Sigmoid colon (tissue), 4 donors: ENCODE data around the gene CTNNA2.

Experiments
- CTCF ChIP-seq, 4 experiments: fragments of 450-650 bp in 3 of 4; fragments of 200-600 bp in 1 of 4; IDR thresholded peaks; one replicate each; pipeline ENCODE4 v1.5.1; 2016 to 2019; ENCODE audit warnings: antibody characterized with exemption in 4 of 4, mild to moderate bottlenecking in 3 of 4, moderate library complexity in 2 of 4
- EP300 ChIP-seq, 4 donors: sonication (generic); formaldehyde crosslinking; IDR thresholded peaks; one replicate each; pipeline ENCODE4 v1.6.1; 2017; ENCODE audit warnings: antibody characterized with exemption in 4 of 4
- POLR2A ChIP-seq, 2 donors: fragments of 450-650 bp; IDR thresholded peaks; one replicate each; pipeline ENCODE4 v1.6.1; 2016; ENCODE audit warnings: antibody characterized with exemption in 2 of 2, mild to moderate bottlenecking in 2 of 2, moderate library complexity in 2 of 2
- POLR2AphosphoS5 ChIP-seq, 4 donors: sonication (generic); formaldehyde crosslinking; IDR thresholded peaks; one replicate each; pipeline ENCODE4 v1.6.1; 2017; ENCODE audit warnings: antibody characterized with exemption in 4 of 4

- no peak for TF ChIP-seq POLR2A (IDR thresholded peaks at IDR 0.05)
- no peak for TF ChIP-seq CTCF (IDR thresholded peaks at IDR 0.05)
- no peak for TF ChIP-seq POLR2AphosphoS5 (IDR thresholded peaks at IDR 0.05)
- TF ChIP-seq EP300 (IDR thresholded peaks at IDR 0.05): no peak
Measured at GRCh38 chr2:80519121-80519643, 1006.3 kb downstream of the CTNNA2 start.
